GM19238 (cell line): ENCODE measurements around the gene MYMK.

Experiments
- DNase-seq: peaks from one replicate; pipeline ENCODE4 v3.0.0; 2011; ENCODE audit warnings: low spot score; ENCODE audit not compliant: insufficient read length

The MYMK gene

GRCh38 chr9:133505186-133505830 is 19.5 kb downstream of the MYMK start:
- DNase-seq, result no peak

- DNase-seq, result no peak
Measured at GRCh38 chr9:133502112-133502511, 22.6 kb downstream of the MYMK start.

- no peak for DNase-seq
Measured at GRCh38 chr9:133499892-133500270, 24.9 kb downstream of the MYMK start.

GRCh38 chr9:133499132-133499891 is 25.4 kb downstream of the MYMK start:
- DNase-seq, result no peak

- DNase-seq, result no peak
Measured at GRCh38 chr9:133496861-133497842, 27.6 kb downstream of the MYMK start.

- no peak for DNase-seq
Measured at GRCh38 chr9:133495327-133496293, 29.1 kb downstream of the MYMK start.

GRCh38 chr9:133494636-133495326 is 30.0 kb downstream of the MYMK start:
- DNase-seq, result no peak

GRCh38 chr9:133493845-133494540 is 30.8 kb downstream of the MYMK start:
- DNase-seq, result no peak

GRCh38 chr9:133493428-133493827 is 31.3 kb downstream of the MYMK start:
- DNase-seq, result no peak

- no peak for DNase-seq
Measured at GRCh38 chr9:133492061-133493021, 32.4 kb downstream of the MYMK start.

GRCh38 chr9:133491656-133491925 is 33.2 kb downstream of the MYMK start:
- no peak for DNase-seq

- no peak for DNase-seq
Measured at GRCh38 chr9:133490865-133491655, 33.7 kb downstream of the MYMK start.

GRCh38 chr9:133490201-133490681 is 34.5 kb downstream of the MYMK start:
- DNase-seq, result no peak

GRCh38 chr9:133489253-133490190 is 35.2 kb downstream of the MYMK start:
- no peak for DNase-seq

GRCh38 chr9:133488686-133489252 is 36.0 kb downstream of the MYMK start:
- no peak for DNase-seq

GRCh38 chr9:133487331-133487725 is 37.4 kb downstream of the MYMK start:
- DNase-seq, result no peak
